Spleen (tissue), 11 donors: Measurements from ENCODE around the gene TMEM139. TPM values are rescaled to one million over a fixed set of nuclear protein-coding genes. Genes with fewer than 3 reads are reported as not detected.

Experiments used
- DNase-seq: peaks from one replicate; pipeline ENCODE4 v3.0.0-alpha.2; 2020
- H3K27ac ChIP-seq, 8 donors: fragments of 200-600 bp; sonication (generic) in 7 of 8; 1 replicate in 4 of 8; 2 replicates in 4 of 8; pipeline versions ENCODE4 v1.5.0 to v1.8.0; 2016 to 2021; ENCODE audit warnings: inconsistent platforms in 4 of 8, mild to moderate bottlenecking in 4 of 8, moderate library complexity in 1 of 8
- H3K27me3 ChIP-seq, 7 donors: fragments of 200-600 bp; sonication (generic) in 6 of 7; replicated peaks in 1 of 7; 1 replicate in 4 of 7; 2 replicates in 3 of 7; pipeline versions ENCODE4 v1.5.0 to v1.8.0; 2016 to 2021; ENCODE audit warnings: inconsistent platforms in 3 of 7, mild to moderate bottlenecking in 1 of 7
- H3K36me3 ChIP-seq, 6 donors: fragments of 200-600 bp; sonication (generic) in 5 of 6; 1 replicate in 4 of 6; 2 replicates in 2 of 6; pipeline versions ENCODE4 v1.5.0 to v1.8.0; 2016 to 2021; ENCODE audit warnings: inconsistent platforms in 2 of 6
- H3K4me1 ChIP-seq, 6 donors: fragments of 200-600 bp; sonication (generic) in 5 of 6; 1 replicate in 3 of 6; 2 replicates in 3 of 6; pipeline versions ENCODE4 v1.5.0 to v1.8.0; 2016 to 2021; ENCODE audit warnings: inconsistent platforms in 3 of 6
- H3K4me3 ChIP-seq, 8 donors: fragments of 200-600 bp; sonication (generic) in 7 of 8; 1 replicate in 4 of 8; 2 replicates in 4 of 8; pipeline versions ENCODE4 v1.5.0 to v1.8.0; 2016 to 2021; ENCODE audit warnings: inconsistent platforms in 4 of 8, mild to moderate bottlenecking in 4 of 8, moderate library complexity in 2 of 8
- H3K9me3 ChIP-seq, 8 donors: fragments of 200-600 bp; sonication (generic) in 7 of 8; 1 replicate in 4 of 8; 2 replicates in 4 of 8; pipeline versions ENCODE4 v1.5.0 to v1.8.0; 2016 to 2021; ENCODE audit warnings: inconsistent platforms in 4 of 8
- CTCF ChIP-seq, 11 experiments: fragments of 200-600 bp in 7 of 11; fragments of 450-650 bp in 4 of 11; sonication (generic) in 4 of 11; IDR thresholded peaks in 8 of 11; conservative IDR thresholded peaks in 3 of 11; 1 replicate in 7 of 11; 2 replicates in 4 of 11; pipeline versions ENCODE4 v1.4.0 to v1.8.0; 2016 to 2021; ENCODE audit warnings: antibody characterized with exemption in 11 of 11, inconsistent platforms in 4 of 11, mild to moderate bottlenecking in 1 of 11
- POLR2A ChIP-seq, 3 donors: fragments of 450-650 bp; IDR thresholded peaks; one replicate each; pipeline ENCODE4 v1.5.1; 2017; ENCODE audit warnings: antibody characterized with exemption in 3 of 3, mild to moderate bottlenecking in 1 of 3
- POLR2AphosphoS5 ChIP-seq, 3 donors: sonication (generic); formaldehyde crosslinking; IDR thresholded peaks; one replicate each; pipeline ENCODE4 v1.5.1; 2017; ENCODE audit warnings: antibody characterized with exemption in 3 of 3
- WGBS, 5 donors: extraction: QIAGEN DNeasy Blood & Tissue Kit in 3 of 5; methylation state at CpG; one replicate each; pipeline versions ENCODE4 v1.1.5 to v1.1.7; 2013 to 2018; 5-methylcytosine and 5-hydroxymethylcytosine counted together
- intact Hi-C: fragments of 100-400 bp; cut with DNase I; formaldehyde crosslinking; loops from one replicate; pipeline ENCODE4 v1.15.0; 2023; ENCODE audit warnings: low total_unique reads
- polyA plus RNA-seq, 3 donors: library from polyadenylated mRNA; stranded (reverse); fragments of 200-250 nt; gene quantifications; one replicate each; pipeline ENCODE4 v1.2.1, GENCODE V29; 2013
- total RNA-seq, 7 donors: library from RNA; depleted of rRNA in 3 of 7; stranded (reverse); fragments of >200 nt in 3 of 7; fragmentation: NEBNext Ultra II Directional in 4 of 7; extraction: Animal tissue kit (Norgen Biotek cat#: 25700) in 4 of 7; gene quantifications; one replicate each; pipeline versions ENCODE4 v1.1.0 to v1.2.1, GENCODE V29; 2016 to 2021
- donor health status: healthy with polysubstance abuse.
- donor health status: DM: no; HTN: no; CAD: no; lungs with moderate emphysema.
- donor health status: DM: no; HTN: no; CAD: no.
- donor health status: Bipolar disorder and iron deficiency.
- donor health status: healthy.
- donor health status: DM: no; HTN: no; CAD: no.
- donor health status: DM: yes; HTN: yes; CAD: no.

TMEM139 gene
- total and polyA plus RNA-seq, 10 donors: 0.52 to 2.3 (median 1.1) TPM

DNA sequence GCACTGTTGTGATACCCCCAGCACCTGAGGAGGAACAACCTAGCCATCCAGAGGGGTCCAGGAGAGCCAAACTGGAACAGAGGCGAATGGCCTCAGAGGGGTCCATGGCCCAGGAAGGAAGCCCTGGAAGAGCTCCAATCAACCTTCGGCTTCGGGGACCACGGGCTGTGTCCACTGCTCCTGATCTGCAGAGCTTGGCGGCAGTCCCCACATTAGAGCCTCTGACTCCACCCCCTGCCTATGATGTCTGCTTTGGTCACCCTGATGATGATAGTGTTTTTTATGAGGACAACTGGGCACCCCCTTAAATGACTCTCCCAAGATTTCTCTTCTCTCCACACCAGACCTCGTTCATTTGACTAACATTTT, 1.7 kb downstream of the TMEM139 start:
- no peak for DNase-seq
- Histone ChIP-seq H3K36me3 (peaks cover 0 to 4% (median 1%) of the 10 kb centered on the region in 6 donors), H3K4me3 (no peak overlapping the region), H3K27me3 (no peaks in the 10 kb centered on the region), H3K27ac (no peak overlapping the region), H3K4me1 (peaks cover 24 to 53% (median 40%) of the 10 kb centered on the region in 6 donors), H3K9me3 (no peaks in the 10 kb centered on the region)
- intact Hi-C loops: no loop called here
- no peak for TF ChIP-seq POLR2A (IDR thresholded peaks at IDR 0.05)
- no peak for TF ChIP-seq POLR2AphosphoS5 (IDR thresholded peaks at IDR 0.05)
- TF ChIP-seq CTCF (IDR thresholded peaks at IDR 0.05 in 8 of 11, conservative IDR thresholded peaks at IDR 0.05 in 3 of 11): no peak
- WGBS, 5 donors: 93 to 96% (median 95%) methylated on average over 6 of the region's 6 CpGs

GRCh38 chr7:143287339-143287934, 2.7 kb downstream of the TMEM139 start:
- Histone ChIP-seq H3K4me1 (peaks cover 24 to 62% (median 41%) of the 10 kb centered on the region in 6 donors), H3K27ac (peak overlapping the region; percentile 48 to 96 (median 94)), H3K27me3 (no peaks in the 10 kb centered on the region), H3K4me3 (peak overlapping the region; percentile 14 to 99 (median 89)), H3K36me3 (peaks cover 0 to 14% (median 10%) of the 10 kb centered on the region in 6 donors), H3K9me3 (no peaks in the 10 kb centered on the region)
- 74 to 81% (median 80%) methylated on average over 16 to 17 of the region's 17 CpGs for WGBS, 5 donors
- intact Hi-C loops: no loop called here
- no peak for TF ChIP-seq CTCF (IDR thresholded peaks at IDR 0.05 in 8 of 11, conservative IDR thresholded peaks at IDR 0.05 in 3 of 11)
- DNase-seq: peak; percentile 84

DNA sequence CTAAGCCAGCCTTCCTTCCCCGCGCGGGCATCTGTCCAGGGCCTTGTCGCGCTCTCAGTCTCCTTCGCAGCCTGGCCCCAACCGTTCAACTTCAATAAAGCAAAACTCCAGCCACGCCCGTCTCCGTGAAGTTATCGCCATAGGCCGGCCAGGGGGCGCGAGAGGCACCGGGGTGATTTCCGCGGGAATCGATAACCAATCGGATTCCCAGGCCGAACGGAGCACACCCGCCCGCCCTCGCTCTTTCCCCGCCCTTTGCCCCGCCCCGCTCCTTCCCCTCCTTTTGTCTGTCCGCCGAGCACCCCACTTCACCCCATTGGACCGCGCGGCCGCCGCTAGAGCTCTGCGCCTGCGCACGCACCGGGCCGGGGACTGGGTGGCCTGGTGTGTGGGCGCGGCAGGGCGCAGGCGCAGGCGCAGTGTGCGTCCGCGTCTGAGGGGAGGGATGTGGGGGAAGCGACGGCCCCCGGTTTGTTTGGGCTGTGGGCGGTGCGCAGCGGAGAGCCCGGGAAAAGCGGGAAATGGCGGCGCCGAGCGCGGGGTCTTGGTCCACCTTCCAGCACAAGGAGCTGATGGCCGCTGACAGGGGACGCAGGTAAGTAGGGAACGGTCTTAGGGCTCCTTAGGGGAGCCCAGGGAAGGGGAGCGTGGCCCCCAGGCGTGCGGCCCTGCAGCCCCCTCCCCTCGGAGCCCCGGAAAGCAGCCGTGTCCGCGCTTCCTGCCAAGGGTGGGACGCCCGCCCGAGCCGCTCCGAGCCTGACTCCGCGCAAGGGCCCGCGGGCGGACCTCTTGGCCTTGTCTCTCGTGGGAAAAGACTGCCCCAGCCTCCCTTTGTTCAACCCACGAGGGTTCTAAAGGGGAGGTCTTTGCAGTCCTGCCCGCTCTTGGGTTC, 3.4 kb downstream of the TMEM139 start, which contains the start of gene CASP2:
CASP2 (plus strand) TSS at position 417 of the 892 bp plus-strand sequence; CDS start at position 522, 105 bp downstream.
- Histone ChIP-seq H3K36me3 (peaks cover 0 to 21% (median 17%) of the 10 kb centered on the region in 6 donors), H3K9me3 (no peaks in the 10 kb centered on the region), H3K4me3 (peak within 1 kb of the TSS; percentile 79 to 99 (median 89)), H3K27ac (peak within 1 kb of the TSS; percentile 80 to 96 (median 94)), H3K27me3 (no peaks in the 10 kb centered on the region), H3K4me1 (peaks cover 24 to 67% (median 40%) of the 10 kb centered on the region in 6 donors)
- TF ChIP-seq CTCF (IDR thresholded peaks at IDR 0.05 in 8 of 11, conservative IDR thresholded peaks at IDR 0.05 in 3 of 11) (peak in 8 of 11 experiments; percentile 29 to 69 (median 54)), POLR2A (IDR thresholded peaks at IDR 0.05) (peak in 1 of 3 donors; percentile 54), POLR2AphosphoS5 (IDR thresholded peaks at IDR 0.05) (peak; percentile 90 to 94 (median 94))
- DNase-seq: peak; percentile 100
- 1 to 4% (median 2%) methylated on average over 32 to 84 of the region's 84 CpGs for WGBS, 5 donors
- intact Hi-C loops: no loop called here

DNA sequence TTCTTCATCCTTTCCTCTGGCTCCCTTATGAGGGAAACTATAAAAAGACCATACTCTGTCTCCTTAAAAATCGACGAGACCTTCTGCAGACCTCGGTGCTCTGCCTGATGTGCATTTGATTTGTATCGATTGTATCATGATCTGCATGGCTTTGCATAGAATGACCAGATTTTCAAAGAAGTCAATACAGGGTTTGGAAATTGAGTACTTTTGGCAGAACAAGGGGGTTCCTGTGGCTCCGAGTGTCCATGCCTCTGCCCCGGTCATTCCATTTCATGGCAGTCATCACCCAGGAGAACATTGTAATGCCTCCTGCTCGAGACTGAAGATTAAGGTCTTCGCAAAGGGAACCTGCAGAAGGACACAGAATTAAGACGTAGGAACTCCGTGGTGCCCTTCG, 4.1 kb downstream of the TMEM139 start:
- intact Hi-C loops: no loop called here
- TF ChIP-seq POLR2A (IDR thresholded peaks at IDR 0.05) (no peak), POLR2AphosphoS5 (IDR thresholded peaks at IDR 0.05) (no peak), CTCF (IDR thresholded peaks at IDR 0.05 in 8 of 11, conservative IDR thresholded peaks at IDR 0.05 in 3 of 11) (no peak)
- H3K4me1 ChIP-seq: peaks cover 24 to 67% (median 38%) of the 10 kb centered on the region in 6 donors
- WGBS, 5 donors: 1 to 2% (median 2%) methylated on average over 11 of the region's 11 CpGs
- H3K27ac ChIP-seq: peak overlapping the region; percentile 80 to 96 (median 94)
- H3K4me3 ChIP-seq: peak overlapping the region; percentile 79 to 99 (median 89)
- H3K9me3 ChIP-seq: no peaks in the 10 kb centered on the region
- peaks cover 0 to 28% (median 23%) of the 10 kb centered on the region in 6 donors for H3K36me3 ChIP-seq
- DNase-seq: no peak
- H3K27me3 ChIP-seq: no peaks in the 10 kb centered on the region
